ENCODE results near the gene SPRR4. TPM values are rescaled to one million over a fixed set of nuclear protein-coding genes. Genes with fewer than 3 reads are reported as not detected.

SPRR4 gene
- total and polyA plus RNA-seq, 2 experiments from 2014 or later: not detected

DNA sequence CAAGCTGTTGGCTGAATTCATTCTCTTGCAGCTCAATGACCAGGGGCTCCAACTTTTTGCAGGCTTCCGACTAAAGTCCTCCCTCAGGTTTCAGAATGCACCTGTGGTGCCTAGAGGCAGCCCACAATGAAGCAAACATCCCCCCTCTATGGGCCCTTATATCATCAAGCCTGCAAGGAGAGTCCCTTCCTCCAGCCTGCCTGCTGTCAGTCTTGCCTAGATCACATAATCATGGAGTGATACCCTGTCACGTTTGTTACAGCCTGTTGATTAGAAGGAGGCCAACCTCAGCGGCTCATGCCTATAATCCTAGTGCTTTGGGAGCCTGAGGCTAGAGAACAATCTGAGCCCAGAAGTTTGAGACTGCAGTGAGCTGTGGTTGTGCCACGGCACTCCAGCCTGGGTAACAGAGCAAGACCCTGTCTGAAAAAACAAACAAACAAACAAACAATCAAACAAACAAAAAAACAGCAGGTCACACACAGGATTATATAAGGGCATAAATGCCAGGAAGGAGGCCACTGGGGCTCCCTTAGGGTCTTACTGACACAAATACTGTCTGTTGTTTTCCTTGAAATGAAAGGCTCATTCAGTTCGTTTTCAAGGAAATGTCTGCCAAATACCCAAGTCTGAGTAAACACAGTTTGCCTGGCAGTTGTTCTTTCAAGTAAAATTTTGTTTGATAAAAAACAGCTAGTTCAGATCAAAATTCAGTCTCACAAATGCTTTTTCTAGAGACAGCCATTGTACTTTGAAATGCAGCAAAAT lies 26.4 kb downstream of the SPRR4 start:
- H3K4me1 ChIP-seq (ENCODE audit: insufficient read depth): no peaks in the 10 kb centered on the region; the same call in 1 of the 2 replicates
- H3K27ac ChIP-seq (ENCODE audit: low read depth): no peak overlapping the region
- H3K4me3 ChIP-seq: no peak overlapping the region
- H3K4me2 ChIP-seq: no peak overlapping the region
- Mint-ChIP-seq H3K27me3 (ENCODE audit: insufficient read depth, low read depth, poor library complexity) (no peaks in the 10 kb centered on the region), H3K4me3 (no peak overlapping the region), H3K36me3 (ENCODE audit: low read depth) (no peaks in the 10 kb centered on the region; the same call in 2 of the 3 replicates), H3K27ac (0 out of 2 replicates have a peak overlapping the region, but pooled peaks have one; percentile 34), H3K4me1 (peaks cover 11% of the 10 kb centered on the region; the same call in 2 of the 3 replicates), H3K9me3 (peaks cover 8% of the 10 kb centered on the region; the same call in 2 of the 3 replicates)
- no peaks in the 10 kb centered on the region for H3K9me2 ChIP-seq (ENCODE audit: insufficient read depth)
- no peaks in the 10 kb centered on the region for H3K79me2 ChIP-seq (replicated peaks; ENCODE audit: insufficient read depth)
- H3F3A ChIP-seq (replicated peaks; ENCODE audit: low read depth): no peaks in the 10 kb centered on the region
- DNase-seq (ENCODE audit: low spot score) (peak; percentile 21), ATAC-seq (peak; percentile 84)
- H3K36me3 ChIP-seq (ENCODE audit: insufficient read depth): no peaks in the 10 kb centered on the region
- H3K27me3 ChIP-seq (ENCODE audit: insufficient read depth): no peaks in the 10 kb centered on the region
- peak overlapping the region; percentile 87 for H2AFZ ChIP-seq
- TF ChIP-seq, protein P1, sequence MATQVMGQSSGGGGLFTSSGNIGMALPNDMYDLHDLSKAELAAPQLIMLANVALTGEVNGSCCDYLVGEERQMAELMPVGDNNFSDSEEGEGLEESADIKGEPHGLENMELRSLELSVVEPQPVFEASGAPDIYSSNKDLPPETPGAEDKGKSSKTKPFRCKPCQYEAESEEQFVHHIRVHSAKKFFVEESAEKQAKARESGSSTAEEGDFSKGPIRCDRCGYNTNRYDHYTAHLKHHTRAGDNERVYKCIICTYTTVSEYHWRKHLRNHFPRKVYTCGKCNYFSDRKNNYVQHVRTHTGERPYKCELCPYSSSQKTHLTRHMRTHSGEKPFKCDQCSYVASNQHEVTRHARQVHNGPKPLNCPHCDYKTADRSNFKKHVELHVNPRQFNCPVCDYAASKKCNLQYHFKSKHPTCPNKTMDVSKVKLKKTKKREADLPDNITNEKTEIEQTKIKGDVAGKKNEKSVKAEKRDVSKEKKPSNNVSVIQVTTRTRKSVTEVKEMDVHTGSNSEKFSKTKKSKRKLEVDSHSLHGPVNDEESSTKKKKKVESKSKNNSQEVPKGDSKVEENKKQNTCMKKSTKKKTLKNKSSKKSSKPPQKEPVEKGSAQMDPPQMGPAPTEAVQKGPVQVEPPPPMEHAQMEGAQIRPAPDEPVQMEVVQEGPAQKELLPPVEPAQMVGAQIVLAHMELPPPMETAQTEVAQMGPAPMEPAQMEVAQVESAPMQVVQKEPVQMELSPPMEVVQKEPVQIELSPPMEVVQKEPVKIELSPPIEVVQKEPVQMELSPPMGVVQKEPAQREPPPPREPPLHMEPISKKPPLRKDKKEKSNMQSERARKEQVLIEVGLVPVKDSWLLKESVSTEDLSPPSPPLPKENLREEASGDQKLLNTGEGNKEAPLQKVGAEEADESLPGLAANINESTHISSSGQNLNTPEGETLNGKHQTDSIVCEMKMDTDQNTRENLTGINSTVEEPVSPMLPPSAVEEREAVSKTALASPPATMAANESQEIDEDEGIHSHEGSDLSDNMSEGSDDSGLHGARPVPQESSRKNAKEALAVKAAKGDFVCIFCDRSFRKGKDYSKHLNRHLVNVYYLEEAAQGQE (IDR thresholded peaks at IDR 0.05; ENCODE audit: unreplicated experiment): no peak
- TF ChIP-seq, protein P2, sequence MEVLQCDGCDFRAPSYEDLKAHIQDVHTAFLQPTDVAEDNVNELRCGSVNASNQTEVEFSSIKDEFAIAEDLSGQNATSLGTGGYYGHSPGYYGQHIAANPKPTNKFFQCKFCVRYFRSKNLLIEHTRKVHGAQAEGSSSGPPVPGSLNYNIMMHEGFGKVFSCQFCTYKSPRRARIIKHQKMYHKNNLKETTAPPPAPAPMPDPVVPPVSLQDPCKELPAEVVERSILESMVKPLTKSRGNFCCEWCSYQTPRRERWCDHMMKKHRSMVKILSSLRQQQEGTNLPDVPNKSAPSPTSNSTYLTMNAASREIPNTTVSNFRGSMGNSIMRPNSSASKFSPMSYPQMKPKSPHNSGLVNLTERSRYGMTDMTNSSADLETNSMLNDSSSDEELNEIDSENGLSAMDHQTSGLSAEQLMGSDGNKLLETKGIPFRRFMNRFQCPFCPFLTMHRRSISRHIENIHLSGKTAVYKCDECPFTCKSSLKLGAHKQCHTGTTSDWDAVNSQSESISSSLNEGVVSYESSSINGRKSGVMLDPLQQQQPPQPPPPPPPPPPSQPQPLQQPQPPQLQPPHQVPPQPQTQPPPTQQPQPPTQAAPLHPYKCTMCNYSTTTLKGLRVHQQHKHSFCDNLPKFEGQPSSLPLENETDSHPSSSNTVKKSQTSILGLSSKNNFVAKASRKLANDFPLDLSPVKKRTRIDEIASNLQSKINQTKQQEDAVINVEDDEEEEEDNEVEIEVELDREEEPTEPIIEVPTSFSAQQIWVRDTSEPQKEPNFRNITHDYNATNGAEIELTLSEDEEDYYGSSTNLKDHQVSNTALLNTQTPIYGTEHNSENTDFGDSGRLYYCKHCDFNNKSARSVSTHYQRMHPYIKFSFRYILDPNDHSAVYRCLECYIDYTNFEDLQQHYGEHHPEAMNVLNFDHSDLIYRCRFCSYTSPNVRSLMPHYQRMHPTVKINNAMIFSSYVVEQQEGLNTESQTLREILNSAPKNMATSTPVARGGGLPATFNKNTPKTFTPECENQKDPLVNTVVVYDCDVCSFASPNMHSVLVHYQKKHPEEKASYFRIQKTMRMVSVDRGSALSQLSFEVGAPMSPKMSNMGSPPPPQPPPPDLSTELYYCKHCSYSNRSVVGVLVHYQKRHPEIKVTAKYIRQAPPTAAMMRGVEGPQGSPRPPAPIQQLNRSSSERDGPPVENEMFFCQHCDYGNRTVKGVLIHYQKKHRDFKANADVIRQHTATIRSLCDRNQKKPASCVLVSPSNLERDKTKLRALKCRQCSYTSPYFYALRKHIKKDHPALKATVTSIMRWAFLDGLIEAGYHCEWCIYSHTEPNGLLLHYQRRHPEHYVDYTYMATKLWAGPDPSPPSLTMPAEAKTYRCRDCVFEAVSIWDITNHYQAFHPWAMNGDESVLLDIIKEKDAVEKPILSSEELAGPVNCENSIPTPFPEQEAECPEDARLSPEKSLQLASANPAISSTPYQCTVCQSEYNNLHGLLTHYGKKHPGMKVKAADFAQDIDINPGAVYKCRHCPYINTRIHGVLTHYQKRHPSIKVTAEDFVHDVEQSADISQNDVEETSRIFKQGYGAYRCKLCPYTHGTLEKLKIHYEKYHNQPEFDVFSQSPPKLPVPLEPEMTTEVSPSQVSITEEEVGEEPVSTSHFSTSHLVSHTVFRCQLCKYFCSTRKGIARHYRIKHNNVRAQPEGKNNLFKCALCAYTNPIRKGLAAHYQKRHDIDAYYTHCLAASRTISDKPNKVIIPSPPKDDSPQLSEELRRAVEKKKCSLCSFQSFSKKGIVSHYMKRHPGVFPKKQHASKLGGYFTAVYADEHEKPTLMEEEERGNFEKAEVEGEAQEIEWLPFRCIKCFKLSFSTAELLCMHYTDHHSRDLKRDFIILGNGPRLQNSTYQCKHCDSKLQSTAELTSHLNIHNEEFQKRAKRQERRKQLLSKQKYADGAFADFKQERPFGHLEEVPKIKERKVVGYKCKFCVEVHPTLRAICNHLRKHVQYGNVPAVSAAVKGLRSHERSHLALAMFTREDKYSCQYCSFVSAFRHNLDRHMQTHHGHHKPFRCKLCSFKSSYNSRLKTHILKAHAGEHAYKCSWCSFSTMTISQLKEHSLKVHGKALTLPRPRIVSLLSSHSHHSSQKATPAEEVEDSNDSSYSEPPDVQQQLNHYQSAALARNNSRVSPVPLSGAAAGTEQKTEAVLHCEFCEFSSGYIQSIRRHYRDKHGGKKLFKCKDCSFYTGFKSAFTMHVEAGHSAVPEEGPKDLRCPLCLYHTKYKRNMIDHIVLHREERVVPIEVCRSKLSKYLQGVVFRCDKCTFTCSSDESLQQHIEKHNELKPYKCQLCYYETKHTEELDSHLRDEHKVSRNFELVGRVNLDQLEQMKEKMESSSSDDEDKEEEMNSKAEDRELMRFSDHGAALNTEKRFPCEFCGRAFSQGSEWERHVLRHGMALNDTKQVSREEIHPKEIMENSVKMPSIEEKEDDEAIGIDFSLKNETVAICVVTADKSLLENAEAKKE (CRISPR knock-in tag; IDR thresholded peaks at IDR 0.05): no peak
- TF ChIP-seq JUNB (IDR thresholded peaks at IDR 0.05; ENCODE audit: unreplicated experiment) (no peak), STAT1 (IDR thresholded peaks at IDR 0.05; ENCODE audit: unreplicated experiment) (no peak)
- TF ChIP-seq, protein P3, sequence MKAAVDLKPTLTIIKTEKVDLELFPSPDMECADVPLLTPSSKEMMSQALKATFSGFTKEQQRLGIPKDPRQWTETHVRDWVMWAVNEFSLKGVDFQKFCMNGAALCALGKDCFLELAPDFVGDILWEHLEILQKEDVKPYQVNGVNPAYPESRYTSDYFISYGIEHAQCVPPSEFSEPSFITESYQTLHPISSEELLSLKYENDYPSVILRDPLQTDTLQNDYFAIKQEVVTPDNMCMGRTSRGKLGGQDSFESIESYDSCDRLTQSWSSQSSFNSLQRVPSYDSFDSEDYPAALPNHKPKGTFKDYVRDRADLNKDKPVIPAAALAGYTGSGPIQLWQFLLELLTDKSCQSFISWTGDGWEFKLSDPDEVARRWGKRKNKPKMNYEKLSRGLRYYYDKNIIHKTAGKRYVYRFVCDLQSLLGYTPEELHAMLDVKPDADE (IDR thresholded peaks at IDR 0.05): no peak
- H4K20me1 ChIP-seq (replicated peaks; ENCODE audit: insufficient read depth): no peaks in the 10 kb centered on the region

Data from GM23338 (cell line).